GM18499 (cell line): ENCODE measurements around the gene PRDM10.
A peak's percentile ranks its signal among the peaks of the same experiment; 100 is the strongest.
"Not testable (repeated sequence)": the region's sequence is repeated elsewhere in the genome, so short reads cannot be mapped to it uniquely, and the experiment has no call there.

Source experiments
- ATAC-seq: cut with Tn5 transposase; IDR thresholded peaks from one replicate; pipeline ENCODE4 v1.9.1; 2021; ENCODE audit warnings: moderate number of reproducible peaks; ENCODE audit not compliant: insufficient read depth, unreplicated experiment

Gene PRDM10

DNA sequence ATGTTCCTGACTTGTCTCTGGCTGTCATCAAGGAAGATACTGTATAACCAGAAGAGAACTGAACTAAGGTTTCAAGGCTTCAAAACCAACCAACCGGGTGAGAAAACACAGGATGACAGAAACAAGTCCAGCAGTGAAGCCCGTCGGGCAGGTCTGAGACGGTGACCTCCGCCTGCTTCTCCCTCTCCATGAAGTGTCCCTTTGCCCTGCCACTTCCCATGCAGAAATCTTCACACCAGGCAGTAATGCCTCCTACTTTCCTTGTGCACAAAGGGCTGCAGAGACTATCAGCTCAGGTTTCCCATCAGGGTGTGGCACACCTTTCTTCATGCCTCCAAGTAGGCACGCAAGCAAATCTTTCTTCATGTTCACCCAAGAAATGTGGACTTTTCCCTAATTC is 24.2 kb downstream of the PRDM10 start:
- no peak for ATAC-seq

DNA sequence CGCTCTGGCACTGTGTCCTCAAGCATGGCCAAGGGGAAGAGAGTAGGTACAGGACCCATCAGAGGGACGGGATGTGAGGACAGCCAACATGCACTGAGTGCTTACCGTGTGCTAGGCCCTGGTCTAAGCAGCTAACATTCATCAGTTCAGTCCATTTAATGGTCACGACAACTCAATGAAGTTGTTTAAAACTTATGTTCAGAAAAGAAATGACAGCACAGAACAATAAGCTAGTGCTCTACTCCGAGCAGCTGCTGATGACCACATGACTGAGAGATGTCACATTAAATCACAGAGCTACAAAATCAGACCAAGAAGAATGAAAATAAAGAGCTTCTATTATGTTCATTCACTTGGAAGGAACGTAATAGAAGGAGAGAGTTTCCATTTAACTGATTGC is 26.3 kb downstream of the PRDM10 start:
- no peak for ATAC-seq

DNA sequence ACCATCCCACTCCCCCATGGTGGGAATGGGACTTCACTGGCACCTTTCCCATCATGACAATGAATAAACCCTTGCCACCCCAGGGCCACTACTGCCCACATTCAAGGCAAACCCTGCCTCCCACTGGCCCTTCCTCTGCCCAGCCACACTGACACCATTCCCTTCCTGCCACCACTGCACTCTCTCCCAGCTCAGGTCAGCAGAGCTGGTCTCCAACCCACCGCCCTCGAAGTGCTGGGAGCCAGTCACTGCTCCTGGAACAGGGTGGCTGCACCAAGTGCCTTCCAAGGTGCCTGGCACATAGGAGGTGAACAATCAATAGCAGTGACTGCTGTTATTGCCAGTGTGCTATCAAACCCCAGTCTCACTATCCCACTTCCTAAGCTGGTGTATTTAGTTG is 27.1 kb downstream of the PRDM10 start:
- no peak for ATAC-seq

DNA sequence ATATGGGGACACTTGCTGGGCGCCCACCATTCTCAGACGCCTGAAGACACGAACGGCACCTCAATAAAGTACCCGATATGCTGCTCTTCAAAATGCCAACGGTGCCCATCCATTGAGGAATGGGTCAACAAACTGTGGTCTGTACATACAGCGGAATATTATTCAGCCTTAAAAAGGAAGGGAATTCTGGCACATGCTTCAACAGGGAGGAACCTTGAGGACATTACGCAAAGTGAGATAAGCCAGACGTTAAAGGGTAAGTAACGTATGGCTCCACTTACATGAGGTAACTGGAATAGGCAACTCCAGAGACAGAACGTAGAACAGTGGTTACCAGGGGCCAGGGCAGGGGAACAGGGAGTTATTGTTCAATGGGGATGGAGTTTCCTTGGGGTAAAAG is 28.0 kb downstream of the PRDM10 start:
- no peak for ATAC-seq

DNA sequence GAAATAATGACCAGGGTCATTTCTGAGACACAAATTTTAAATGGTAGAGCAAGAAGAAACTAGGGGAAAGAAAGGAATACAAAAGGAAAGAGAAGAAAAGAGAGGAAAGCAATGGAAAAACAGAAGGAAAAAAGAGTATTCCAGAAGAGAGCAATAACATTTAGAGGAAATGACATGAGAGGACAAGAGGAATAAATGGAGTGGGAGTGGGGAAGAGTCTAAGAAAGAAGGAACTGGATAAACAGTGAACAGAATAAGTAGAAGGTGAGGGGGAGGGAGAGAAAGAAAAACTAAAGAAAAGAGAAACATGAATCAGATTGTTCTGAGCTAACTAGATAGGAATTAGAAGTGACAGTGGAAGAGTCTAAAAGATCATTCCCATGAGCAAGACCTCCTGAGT is 28.4 kb downstream of the PRDM10 start:
- no peak for ATAC-seq

DNA sequence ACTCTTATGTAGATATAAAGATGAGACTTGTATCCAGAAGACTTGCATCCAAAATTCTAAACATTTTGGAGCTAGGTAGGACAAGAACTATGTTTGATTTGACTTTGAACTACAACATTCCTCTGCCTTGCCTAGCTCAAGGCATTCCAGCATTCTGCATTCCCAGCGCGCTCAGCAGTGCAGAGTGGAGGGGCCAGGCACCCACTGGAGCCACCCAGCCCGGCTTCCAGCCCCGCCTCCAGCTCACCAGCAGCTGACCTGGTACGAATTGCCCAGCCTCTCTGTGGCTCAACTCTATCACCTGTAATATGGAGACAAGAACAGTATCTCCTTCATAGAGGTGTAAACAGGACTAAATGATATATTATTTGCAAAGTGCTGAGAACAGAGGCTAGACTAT is 28.8 kb downstream of the PRDM10 start:
- ATAC-seq = no peak

DNA sequence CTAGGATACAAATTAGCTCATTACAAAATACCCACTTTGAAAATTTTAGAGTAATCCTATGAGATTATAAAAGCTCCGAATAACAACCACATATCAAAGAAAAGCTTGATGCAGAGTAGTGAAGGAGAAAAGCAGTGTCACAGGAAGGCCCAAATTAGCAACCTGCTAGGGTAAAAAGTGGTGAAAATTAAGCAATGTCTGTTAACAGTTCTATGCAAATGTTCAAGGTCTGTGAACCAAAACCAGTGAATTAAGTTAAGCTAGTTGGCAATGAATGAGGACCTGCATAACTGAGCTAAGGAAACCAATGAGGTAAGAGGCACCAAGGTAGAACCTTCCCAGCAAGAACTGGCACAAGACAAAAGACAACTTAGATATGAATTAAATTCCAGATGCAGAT is 29.6 kb downstream of the PRDM10 start:
- ATAC-seq = peak; percentile 91

DNA sequence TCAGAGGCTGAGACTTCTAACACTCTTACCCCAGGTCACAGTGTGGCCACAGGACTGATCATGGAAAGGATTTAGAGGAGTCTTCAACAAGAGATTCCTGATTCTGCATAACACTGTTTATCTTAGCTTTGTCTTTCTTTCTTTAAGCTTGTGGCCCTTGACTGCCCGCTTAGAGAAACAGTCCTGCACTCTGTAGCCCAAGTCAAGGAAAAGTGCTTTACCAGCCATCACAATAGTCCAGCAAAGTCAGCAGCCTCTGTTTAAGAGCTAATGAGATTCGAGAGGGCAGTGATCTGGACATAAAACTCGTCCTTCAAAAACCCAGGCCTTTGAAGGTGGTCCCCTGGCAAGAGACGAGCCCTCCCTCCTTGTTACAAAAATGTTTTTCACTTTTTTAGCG is 30.0 kb downstream of the PRDM10 start:
- no peak for ATAC-seq

DNA sequence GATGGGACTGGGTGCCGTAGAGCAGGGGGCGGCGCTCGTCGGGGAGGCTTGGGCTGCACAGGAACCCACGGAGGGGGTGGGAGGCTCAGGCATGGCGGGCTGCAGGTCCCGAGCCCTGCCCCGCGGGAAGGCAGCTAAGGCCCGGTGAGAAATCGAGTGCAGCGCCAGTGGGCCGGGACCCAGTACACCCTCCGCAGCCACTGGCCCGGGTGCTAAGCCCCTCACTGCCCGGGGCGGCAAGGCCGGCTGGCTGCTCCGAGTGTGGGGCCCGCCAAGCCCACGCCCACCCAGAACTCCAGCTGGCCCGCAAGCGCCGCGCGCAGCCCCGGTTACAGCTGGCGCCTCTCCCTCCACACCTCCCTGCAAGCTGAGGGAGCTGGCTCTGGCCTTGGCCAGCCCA is 30.8 kb downstream of the PRDM10 start:
- ATAC-seq = not testable (repeated sequence)

DNA sequence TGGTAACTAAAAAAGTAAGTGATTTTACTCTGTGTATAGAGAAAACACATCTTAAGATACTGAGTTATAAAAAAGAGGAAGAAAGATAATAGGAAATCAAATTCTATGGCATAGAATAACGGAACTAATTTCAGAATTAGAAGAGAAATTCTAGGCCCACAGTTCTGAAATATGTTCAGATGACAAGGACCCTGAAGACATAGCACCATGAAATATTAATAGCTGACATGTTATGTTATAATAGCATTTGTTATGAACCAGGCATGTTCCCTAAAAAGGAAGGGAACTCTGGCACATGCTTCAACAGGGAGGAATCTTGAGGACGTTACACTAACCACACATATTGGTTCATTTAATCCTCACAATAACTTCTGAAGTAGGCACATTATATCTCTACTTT is 32.7 kb downstream of the PRDM10 start:
- no peak for ATAC-seq

DNA sequence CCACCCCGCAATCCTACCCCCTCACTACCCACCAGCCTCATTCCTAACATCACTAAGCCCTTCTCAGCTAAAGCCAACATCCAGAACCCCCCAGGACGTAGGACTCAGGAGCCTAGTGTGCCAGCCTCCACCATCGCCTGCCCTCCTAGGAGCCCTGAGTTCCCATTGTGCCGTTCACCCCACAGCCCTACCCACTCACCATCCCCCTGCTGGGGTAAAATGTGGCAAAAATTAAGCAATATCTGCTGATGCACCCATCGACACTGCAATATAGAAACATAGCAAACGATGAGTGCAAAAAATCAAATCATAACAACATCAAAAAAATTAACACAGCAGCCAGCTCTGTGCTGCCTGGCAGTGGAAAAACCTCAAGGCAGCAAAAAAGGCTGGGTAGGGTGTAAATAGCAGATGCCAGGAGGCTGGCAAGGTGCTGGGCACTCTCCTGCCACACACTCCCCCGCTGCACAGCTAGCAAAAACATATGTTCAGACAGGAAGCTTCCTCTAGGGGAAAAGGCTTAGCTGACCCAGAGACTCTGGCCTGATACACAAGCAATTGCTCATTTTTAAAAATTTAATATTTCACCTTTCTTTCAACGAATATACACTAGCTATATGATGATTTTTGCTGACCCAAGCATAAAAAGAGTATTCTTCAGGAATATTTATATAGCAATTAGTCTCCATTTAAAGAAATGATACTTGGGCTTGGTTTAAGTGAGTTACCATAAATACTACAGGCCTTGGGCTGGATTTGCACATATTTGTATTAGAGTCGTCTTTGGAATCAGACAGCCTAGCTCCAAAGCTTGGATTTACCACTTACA is 33.8 kb downstream of the PRDM10 start:
- no peak for ATAC-seq

DNA sequence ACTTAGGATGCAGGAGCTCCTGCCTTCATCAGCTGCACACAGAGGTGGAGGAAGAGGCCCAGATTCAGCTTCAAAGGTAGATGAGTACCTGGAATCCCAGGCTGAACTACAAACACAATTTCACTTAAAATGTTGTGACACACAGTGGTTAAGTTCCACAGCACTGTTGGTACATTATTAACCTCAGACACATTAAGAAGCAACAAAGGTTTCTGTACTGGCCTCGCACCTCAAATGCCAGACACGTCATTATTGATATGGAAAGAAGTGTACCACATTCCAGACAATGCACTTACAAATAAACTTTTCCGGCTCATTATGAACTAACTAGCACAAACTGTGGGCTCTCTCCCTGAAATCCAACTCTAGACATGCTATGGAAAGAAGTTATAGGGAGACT is 34.6 kb downstream of the PRDM10 start:
- no peak for ATAC-seq

DNA sequence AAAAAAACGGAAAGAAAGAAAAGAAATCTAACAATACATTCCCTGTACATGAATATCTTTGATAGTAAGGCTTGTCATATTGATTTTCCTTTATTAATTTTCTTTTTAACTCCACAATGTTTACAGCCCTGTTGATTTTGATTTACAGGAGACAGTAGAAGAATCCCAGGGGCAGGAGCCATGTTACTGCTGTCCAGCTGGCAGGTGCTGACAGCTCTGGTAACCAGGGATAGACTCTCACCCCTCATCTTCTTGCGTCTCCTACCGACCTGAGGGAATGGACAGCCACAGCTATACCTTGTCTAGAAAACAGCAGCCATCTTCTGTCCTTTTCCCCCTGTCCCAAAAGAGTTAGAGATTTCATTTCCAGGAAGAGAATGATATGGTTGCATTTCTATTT is 37.4 kb downstream of the PRDM10 start:
- ATAC-seq = no peak

DNA sequence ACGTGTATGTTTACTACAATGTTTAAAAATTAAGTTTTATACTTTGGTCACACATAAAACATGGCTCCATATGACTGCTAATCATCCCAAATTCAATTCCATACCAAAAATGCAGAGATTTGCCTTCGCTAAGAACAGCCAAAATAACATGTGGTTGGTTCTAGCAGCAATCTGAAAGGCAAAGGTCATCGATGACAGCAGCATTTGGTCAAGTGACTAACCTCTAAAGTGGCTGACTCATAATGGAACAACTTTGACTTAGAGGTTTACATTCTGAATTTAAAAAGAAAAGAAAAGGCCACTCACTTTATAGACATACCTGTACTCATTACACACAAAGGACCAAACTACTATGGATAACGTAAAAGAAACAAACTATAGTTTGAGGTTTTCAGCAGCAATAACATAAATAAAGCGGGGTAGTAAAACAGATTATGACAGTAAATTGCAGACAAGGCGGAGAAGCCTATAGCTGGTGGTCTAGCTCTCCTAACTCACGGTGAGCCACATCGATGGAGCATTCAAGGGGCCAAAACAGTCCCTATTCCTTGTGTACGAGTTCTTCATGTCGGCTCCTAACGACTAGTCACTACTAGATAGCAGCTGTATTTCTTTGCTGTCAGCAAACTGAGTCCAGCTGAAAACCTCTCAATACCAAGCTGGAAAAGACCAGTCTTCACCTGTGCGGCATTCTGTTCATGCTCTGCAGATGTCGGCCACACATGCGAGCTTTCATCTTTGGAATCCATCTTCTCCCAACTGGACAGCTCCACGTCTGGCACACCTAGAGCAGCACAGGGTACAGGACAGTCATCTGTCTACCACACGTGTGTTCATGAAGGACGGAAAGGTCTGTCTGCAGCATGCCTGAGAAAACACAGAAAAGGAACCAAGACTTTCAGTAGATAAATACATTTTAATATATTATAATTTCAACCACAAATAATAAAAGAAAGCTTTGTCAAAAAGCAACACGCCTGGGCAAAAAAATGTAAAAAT is 42.1 kb downstream of the PRDM10 start:
- peak; percentile 79 for ATAC-seq

DNA sequence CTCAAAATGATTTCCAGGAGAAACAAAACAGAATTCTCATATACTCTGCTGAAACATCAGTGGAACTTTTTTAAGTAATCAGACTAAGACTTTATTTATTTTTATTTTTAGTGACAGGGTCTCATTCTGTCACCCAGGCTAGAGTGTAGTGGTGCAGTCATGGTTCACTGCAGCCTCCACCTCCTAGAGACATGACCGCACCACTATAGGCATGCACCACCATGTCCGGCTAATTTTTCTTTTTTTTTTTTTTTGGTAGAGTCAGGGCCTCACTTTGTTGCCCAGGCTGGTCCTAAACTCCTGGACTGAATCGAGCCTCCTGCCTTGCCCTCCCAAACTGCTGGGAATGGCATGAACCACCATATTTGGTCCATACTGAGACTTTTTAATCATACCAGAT is 42.9 kb downstream of the PRDM10 start:
- no peak for ATAC-seq

DNA sequence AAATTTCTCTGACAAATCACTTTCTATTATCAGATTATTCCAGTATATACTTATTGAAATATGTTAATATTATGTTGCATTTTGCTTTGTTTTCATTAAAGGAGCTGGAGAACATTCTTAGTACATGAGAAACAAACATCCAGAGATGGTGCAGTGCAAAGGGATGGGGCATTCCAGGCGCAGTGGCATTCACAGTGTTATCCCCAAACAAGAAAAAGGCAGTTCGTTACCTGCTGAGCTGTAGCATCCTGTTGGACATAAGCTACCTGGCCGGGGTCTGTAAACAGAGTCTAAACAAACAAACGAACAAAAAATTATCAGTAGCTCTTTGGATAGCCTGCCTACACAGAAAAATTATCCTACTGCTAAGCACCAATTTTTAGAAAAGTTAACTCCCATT is 47.4 kb downstream of the PRDM10 start:
- ATAC-seq = no peak

DNA sequence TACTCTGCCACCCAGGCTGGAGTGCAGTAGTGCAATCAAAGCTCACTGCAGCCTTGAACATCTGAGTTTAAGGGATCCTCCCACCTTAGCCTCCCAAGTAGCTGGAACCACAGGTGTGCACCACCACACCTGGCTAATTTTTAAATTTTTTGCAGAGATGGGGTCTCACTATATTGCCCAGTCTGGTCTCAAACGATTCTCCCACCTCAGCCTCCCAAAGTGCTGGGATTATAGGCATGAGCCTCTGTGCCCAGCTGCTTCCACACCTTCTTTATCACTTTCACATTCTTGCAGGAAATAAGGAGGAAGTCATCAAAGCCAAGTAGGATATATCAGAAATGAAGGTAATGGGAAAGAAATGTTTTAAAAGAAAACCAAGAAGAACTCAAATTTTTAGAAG is 47.9 kb downstream of the PRDM10 start:
- not testable (repeated sequence) for ATAC-seq

DNA sequence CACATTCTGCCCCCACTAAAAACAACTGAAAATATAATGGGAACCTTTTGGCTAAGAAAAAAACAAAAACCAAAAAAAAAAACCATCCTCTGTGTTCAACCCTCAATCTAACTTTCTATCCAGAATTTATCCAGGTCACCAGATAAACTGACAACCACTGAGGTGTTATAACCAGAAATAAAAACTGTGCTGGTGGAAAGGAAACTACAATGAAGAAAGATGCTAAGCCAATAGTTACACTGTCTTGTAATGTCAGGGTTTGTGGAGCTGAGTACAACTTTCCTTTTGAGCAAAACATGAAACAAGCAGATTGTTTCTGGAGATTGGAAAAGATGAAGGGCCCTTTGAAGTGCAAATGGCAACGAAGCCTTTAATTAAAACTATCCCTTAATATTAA is 50.8 kb downstream of the PRDM10 start:
- no peak for ATAC-seq

DNA sequence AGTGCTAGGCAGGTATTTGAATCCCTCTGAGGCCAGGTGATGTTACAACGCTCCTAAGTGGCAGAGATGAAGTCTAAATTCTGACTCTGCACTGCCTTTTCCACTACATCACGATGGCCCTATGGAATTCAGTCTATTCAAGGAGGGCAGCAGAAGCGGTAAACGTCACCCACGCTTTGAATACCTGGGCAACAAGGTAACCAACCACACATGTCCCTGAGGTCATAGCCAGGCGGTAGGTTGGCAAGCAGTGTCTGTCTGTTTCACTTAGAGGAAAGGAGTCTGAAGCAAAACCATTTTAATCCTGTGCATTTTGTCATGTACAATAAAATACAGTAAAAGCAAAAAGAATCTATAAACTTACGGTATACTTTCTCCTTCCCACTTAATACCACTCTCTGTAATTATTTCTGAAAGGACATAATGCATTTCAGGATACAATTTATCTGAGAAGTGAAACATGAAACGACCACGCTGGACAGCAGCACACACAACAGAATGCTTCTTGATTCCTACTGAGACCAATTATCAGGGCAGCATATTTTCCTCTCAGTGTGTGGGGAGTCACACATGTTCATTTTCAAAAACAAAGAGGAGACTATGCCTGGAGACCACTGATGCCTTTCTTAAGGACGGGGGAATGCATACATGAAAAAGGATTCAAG is 51.3 kb downstream of the PRDM10 start:
- ATAC-seq = no peak

DNA sequence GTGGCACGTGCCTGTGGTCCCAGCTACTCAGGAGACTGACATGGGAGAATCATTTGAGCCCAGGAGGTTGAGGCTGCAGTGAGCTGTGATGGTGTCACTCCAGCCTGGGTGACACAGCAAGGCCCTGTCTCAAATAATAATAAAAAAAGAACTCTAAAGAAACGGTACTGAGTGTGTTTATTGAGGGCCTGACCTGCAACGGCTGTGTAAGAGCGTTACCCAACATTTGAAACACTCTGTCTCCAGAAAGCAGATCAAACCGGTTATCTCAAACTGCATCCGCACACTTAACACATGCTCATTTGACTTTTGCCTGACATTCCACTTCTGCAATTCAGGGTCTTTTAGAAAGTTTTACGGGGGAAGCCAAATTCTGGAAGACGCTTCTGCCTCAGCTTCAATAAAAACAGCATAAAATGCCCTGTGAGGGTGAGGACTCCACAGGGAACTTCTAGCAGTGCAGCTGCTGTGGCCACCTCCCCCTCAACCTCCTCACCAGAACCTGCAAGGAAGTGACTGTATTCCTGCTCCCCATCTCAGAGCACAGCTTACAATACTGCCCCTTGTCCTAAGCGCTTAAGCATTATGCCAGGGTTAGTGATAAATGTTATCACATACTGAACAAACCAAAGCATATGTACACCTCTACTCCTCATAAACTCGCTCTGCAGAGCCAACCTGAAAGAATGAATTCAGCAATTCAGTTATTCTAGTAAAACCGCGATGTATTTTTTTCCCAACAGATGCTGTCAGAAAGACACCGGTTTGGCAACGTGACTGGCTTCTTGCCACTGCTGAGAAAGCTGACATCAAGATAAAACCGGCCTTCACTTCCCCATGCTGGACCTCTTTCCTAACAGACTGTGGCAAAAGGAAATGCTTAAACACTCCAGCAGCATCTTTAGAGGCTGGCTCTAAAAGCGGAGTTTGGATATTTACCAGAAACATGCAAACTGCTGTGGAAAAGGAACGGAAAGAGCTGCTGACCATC is 52.2 kb downstream of the PRDM10 start:
- ATAC-seq = no peak
